ENCODE data around the gene PRKCB.
A peak's percentile ranks its signal among the peaks of the same experiment; 100 is the strongest.

DNA sequence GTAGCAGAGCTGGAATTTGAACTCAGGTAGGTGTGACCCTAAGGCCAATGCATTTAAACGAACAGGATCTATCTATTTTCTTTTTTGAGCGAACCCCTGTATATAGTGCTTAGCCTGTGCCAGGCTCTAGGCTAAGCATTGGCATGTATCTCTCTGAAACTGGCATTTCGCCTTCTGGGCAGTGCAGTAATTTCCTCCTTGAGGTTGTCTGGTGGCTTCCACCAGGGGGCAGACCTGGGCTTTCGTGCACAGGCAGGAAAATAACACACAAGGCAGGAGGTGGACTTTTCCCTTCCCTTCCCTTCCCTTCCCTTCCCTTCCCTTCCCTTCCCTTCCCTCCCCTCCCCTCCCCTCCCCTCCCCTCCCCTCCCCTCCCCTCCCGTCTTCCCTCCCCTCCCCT, 34.4 kb upstream of the PRKCB start:
- TF ChIP-seq, protein P1, sequence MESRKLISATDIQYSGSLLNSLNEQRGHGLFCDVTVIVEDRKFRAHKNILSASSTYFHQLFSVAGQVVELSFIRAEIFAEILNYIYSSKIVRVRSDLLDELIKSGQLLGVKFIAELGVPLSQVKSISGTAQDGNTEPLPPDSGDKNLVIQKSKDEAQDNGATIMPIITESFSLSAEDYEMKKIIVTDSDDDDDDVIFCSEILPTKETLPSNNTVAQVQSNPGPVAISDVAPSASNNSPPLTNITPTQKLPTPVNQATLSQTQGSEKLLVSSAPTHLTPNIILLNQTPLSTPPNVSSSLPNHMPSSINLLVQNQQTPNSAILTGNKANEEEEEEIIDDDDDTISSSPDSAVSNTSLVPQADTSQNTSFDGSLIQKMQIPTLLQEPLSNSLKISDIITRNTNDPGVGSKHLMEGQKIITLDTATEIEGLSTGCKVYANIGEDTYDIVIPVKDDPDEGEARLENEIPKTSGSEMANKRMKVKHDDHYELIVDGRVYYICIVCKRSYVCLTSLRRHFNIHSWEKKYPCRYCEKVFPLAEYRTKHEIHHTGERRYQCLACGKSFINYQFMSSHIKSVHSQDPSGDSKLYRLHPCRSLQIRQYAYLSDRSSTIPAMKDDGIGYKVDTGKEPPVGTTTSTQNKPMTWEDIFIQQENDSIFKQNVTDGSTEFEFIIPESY (IDR thresholded peaks at IDR 0.05) = no peak
- TF ChIP-seq, protein P2, sequence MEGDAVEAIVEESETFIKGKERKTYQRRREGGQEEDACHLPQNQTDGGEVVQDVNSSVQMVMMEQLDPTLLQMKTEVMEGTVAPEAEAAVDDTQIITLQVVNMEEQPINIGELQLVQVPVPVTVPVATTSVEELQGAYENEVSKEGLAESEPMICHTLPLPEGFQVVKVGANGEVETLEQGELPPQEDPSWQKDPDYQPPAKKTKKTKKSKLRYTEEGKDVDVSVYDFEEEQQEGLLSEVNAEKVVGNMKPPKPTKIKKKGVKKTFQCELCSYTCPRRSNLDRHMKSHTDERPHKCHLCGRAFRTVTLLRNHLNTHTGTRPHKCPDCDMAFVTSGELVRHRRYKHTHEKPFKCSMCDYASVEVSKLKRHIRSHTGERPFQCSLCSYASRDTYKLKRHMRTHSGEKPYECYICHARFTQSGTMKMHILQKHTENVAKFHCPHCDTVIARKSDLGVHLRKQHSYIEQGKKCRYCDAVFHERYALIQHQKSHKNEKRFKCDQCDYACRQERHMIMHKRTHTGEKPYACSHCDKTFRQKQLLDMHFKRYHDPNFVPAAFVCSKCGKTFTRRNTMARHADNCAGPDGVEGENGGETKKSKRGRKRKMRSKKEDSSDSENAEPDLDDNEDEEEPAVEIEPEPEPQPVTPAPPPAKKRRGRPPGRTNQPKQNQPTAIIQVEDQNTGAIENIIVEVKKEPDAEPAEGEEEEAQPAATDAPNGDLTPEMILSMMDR (IDR thresholded peaks at IDR 0.05; ENCODE audit: low read depth, low read length, missing input control) = peak; percentile 80
- TF ChIP-seq HNF4A (conservative IDR thresholded peaks at IDR 0.05) = no peak
- no peak for TF ChIP-seq GABPA (IDR thresholded peaks at IDR 0.05 in 1 of 2, conservative IDR thresholded peaks at IDR 0.05 in 1 of 2)
- TF ChIP-seq TAF1 (conservative IDR thresholded peaks at IDR 0.05) = no peak
